Fibroblast of villous mesenchyme (primary cell): ENCODE results near the gene QPCTL. TPM values are rescaled to one million over a fixed set of nuclear protein-coding genes. Genes with fewer than 3 reads are reported as not detected.

ENCODE experiments used
- DNase-seq: peaks from one replicate; pipeline ENCODE4 v3.0.0-alpha.2; 2010; ENCODE audit warnings: low read depth
- H3K4me3 ChIP-seq: 2 replicates; pipeline ENCODE4 v1.5.1; 2011; ENCODE audit warnings: low read depth, mild to moderate bottlenecking, low read length
- CTCF ChIP-seq: IDR thresholded peaks from 2 replicates; pipeline ENCODE4 v1.5.1; 2012; ENCODE audit warnings: low read depth, mild to moderate bottlenecking, low read length; ENCODE audit not compliant: insufficient read depth
- small RNA-seq: library from RNA; depleted of rRNA; stranded (forward); fragments of <200 nt; gene quantifications from one replicate; pipeline ENCODE3, GENCODE V24; 2012
- total RNA-seq: library from RNA; depleted of rRNA; stranded (reverse); fragments of >200 nt; gene quantifications from 2 replicates; pipeline ENCODE4 v1.2.3, GENCODE V29; 2012

QPCTL gene
- total RNA-seq, 1 donor, result 29.8 TPM

GRCh38 chr19:45753548-45753947, 61.1 kb downstream of the QPCTL start:
- no peak overlapping the region for H3K4me3 ChIP-seq
- TF ChIP-seq CTCF, result peak; percentile 19
- no peak for DNase-seq

Small RNA genes lying within 50 kb of the gene (small RNA-seq; reads per million reads assigned to genes)
- not detected for gene MIR642A
- gene RN7SL836P, result not detected

Other genes with a start within 250 kb of the QPCTL start
- gene FOSB, start 224.7 kb upstream of the QPCTL start, total RNA-seq, result 13.0 and 16.1 TPM in 2 replicates
- 6.9 and 11.9 TPM in 2 replicates for gene RTN2, start 195.6 kb upstream of the QPCTL start, total RNA-seq
- 1.3 and 2.3 TPM in 2 replicates for gene PPM1N, start 194.2 kb upstream of the QPCTL start, total RNA-seq
- 158 and 185 TPM in 2 replicates for gene VASP, start 185.2 kb upstream of the QPCTL start, total RNA-seq
- gene OPA3, start 107.9 kb upstream of the QPCTL start, total RNA-seq, result 8.2 and 8.4 TPM in 2 replicates
- not detected in 2 replicates for gene GPR4, start 90.5 kb upstream of the QPCTL start, total RNA-seq
- 17.7 and 31.5 TPM in 2 replicates for gene EML2, start 53.3 kb upstream of the QPCTL start, total RNA-seq
- 0.32 TPM in 1 of 2 replicates, not detected in the other for gene GIPR, start 24.4 kb upstream of the QPCTL start, total RNA-seq
- gene SNRPD2, start 713 bp upstream of the QPCTL start, total RNA-seq, result 191 and 217 TPM in 2 replicates
- gene FBXO46, start 38.2 kb downstream of the QPCTL start, total RNA-seq, result 7.4 and 12.5 TPM in 2 replicates
- not detected in 2 replicates for gene MEIOSIN, start 40.8 kb downstream of the QPCTL start, total RNA-seq
- 8.4 and 8.6 TPM in 2 replicates for gene SIX5, start 76.6 kb downstream of the QPCTL start, total RNA-seq
- 46.4 and 53.1 TPM in 2 replicates for gene DMPK, start 89.8 kb downstream of the QPCTL start, total RNA-seq
- gene DMWD, start 100.2 kb downstream of the QPCTL start, total RNA-seq, result 53.5 and 54.8 TPM in 2 replicates
- under 0.01 and 0.32 TPM in 2 replicates for gene RSPH6A, start 122.6 kb downstream of the QPCTL start, total RNA-seq
- 37.1 and 38.7 TPM in 2 replicates for gene SYMPK, start 170.5 kb downstream of the QPCTL start, total RNA-seq
- gene FOXA3, start 171.7 kb downstream of the QPCTL start, total RNA-seq, result not detected in 2 replicates
- gene IRF2BP1, start 193.5 kb downstream of the QPCTL start, total RNA-seq, result 26.3 and 30.9 TPM in 2 replicates
- 2.6 TPM in 2 replicates for gene MYPOP, start 209.9 kb downstream of the QPCTL start, total RNA-seq
- gene NANOS2, start 222.1 kb downstream of the QPCTL start, total RNA-seq, result not detected in 2 replicates